Right hindlimb (tissue), 1 donor: ENCODE measurements around the gene CARD9.
"Not testable (repeated sequence)": the region's sequence is repeated elsewhere in the genome, so short reads cannot be mapped to it uniquely, and the experiment has no call there.

ENCODE experiments used
- DNase-seq: peaks from one replicate; pipeline ENCODE4 v3.0.0-alpha.2; 2018

Gene CARD9

DNA sequence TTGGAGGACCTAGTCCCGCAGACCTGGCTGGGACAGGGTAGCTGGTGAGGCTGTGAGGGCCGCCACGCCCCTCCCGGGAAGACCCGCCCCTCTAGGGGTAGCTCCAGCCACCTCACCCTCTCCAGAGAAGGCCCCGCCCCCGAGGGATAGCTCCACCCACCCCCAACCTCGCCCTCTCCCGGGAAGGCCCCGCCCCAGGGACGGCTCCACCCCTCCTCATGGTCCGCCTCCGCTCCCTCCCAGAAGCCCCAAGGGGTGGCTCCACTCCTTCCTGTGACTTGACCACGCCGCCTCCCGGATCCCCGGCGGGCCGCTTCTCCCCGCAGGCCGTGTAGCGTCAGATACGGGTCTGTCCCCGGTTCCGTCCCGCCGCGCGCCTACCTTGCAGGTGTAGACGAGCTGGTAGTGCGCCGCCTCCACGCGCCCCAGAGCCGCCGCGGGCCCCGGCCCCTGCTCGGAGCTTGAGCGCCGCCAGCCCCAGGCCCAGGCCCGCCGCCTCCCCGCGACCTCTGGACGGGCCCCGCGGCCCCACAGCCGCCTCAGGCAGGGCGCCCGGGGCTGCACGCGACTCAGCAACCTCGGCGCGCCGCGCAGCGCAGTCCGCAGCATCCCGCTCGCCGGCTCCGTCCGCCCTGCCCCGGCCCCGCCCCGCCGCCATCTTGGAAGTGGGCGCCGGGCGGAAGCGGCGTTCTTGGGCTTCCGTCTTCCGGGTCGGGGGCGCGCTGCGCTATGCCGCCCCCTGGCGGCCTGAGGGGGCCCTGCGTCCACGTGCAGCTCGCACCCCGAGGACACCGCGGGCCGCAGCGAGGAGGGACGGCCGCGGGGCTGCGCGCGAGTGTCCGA lies 10.1 kb downstream of the CARD9 start, which contains the start of gene DNLZ:
TSS of gene DNLZ (minus strand) at position 639 of the 843 bp plus-strand sequence. CDS start at position 609, 30 bp downstream.
- DNase-seq: peak; percentile 96

DNA sequence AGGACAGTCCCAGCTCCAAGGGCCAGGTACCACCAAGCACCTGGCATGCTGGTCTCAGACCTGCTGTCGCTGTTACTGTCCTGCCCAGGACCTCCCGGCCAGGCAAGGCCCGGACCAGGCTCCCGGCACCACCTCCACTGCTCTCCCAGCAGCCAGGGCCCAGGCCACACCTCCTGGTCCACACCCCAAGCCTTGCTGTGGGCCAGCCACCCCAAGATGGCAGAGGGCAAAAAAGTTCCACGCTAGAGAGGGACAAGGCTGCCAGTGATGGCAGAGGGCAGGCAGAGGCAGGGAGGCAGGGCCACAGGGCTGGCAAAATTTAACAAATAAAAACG lies 11.1 kb downstream of the CARD9 start:
- DNase-seq: no peak

- DNase-seq: no peak
These were observed 11.6 kb downstream of the CARD9 start for GRCh38 chr9:136361754-136362449.

GRCh38 chr9:136361047-136361753 lies 12.3 kb downstream of the CARD9 start:
- no peak for DNase-seq

DNA sequence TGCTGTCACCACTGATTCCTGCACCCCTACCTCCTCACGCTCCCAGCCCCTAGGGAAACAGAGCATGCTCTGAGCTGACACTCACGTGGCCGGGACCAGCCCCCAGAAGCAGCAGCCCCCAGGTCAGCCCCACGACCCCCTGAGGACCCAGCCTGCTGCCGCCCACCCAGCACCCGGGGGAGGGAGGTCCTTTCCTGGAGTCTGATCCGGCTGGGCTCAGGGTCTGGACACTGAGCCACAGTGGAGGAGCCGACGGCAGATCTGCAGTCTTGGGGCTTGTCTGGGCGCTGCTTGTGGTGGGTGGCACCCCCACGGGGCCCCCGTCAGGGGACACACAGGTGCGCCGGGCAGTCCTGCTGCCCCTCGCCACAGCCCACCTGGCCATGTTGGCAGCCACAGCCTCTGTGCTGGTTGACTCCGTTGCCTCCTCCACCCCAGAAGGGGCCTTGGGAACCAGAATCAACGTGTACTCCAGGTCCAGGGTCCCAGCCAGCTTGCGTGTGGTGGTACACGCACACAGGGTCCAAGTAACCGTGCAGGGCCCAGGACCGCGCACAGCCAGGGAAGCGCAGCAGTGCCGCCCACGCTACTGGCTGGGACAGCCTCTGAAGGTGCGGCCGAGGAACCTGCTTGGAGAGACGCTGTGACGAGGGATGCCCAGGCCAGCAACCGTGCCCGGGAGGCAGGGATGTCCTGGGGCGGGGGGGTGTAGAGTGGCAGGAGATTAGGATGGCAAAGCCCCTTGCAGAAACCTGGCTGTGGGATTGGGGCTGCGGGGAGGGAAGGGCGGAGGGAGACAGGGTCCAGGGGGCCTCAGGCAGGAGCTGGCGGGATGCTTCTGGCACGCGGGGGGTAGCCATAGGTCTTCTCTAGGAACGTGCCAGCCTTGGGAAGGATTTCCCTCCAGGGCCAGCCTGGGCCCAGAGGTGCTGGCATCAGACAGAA lies 13.4 kb downstream of the CARD9 start:
- DNase-seq: no peak

DNA sequence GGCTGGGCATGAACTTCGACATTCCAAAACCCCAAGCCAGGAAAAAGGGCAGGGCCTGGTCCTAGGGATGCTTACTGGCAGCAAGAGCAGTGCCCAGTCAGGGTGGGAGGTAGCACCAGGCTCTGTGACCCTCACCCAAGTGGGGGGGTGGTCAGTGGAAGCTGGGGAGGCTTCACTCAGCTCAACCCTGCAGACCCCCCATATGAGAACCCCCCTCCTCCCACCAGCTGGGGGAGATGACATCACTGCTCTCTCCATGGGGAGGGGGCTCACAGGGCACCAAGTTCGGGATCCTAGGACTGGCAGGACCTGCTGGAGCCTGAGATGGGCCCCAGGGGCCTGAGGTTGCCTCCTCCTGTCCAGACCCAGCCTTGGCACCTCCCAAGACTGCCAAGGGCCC lies 14.6 kb downstream of the CARD9 start:
- DNase-seq: no peak

DNA sequence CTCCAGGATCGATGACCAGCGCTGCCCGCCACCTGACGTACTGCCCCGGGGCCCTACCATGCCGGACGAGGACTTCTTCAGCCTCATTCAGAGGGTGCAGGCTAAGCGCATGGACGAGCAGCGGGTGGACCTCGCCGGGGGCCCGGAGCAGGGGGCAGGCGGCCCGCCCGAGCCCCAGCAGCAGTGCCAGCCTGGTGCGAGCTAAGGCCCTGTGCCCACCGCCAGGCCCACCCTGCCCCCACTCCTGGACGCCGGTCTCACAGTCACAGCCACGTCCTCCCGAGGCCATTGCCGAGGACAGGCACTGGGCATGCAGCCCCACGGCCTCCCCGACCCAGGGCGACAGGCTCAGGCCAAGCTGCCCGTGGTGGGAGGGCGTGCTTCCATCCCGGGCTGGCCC lies 15.5 kb downstream of the CARD9 start:
- no peak for DNase-seq

GRCh38 chr9:136357202-136357725 lies 16.2 kb downstream of the CARD9 start:
- DNase-seq: no peak

DNA sequence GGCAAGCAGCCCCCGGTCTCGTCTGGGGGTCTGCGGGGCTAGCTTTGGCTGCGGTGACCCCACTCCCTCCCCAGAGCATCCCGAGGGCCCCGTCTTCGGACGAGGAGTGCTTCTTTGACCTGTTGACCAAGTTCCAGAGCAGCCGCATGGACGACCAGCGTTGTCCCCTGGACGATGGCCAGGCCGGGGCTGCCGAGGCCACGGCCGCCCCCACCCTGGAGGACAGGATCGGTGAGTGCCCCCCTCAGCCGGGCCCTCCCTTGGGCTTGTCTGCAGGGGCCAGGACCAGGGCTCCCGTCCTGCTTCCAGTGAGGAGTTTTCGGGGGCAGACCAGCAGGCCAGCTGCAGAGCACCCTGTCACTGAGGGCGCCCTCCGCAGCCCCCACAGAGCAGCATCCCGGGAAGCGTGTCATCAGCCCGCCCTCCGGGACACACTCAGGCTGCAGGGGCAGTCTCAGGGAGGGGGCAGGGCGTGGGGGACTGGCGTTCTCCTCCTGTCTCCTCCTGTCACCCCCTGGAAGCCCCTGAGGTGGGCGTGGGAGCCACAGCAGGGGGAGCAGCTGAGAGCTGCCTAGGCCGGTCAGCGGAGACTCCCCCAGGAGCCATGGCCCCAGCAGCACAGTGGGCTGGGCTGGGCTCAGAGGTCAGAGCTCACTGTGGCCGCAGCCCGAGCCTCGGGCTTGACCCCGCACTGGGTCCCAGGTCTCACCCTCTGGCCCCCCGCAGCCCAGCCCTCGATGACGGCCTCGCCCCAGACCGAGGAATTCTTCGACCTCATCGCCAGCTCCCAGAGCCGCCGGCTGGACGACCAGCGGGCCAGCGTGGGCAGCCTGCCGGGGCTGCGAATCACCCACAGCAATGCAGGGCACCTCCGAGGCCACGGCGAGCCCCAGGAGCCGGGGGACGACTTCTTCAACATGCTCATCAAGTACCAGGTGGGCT lies 17.6 kb downstream of the CARD9 start:
- DNase-seq: no peak

GRCh38 chr9:136354592-136355085 lies 18.8 kb downstream of the CARD9 start:
- DNase-seq: no peak

DNA sequence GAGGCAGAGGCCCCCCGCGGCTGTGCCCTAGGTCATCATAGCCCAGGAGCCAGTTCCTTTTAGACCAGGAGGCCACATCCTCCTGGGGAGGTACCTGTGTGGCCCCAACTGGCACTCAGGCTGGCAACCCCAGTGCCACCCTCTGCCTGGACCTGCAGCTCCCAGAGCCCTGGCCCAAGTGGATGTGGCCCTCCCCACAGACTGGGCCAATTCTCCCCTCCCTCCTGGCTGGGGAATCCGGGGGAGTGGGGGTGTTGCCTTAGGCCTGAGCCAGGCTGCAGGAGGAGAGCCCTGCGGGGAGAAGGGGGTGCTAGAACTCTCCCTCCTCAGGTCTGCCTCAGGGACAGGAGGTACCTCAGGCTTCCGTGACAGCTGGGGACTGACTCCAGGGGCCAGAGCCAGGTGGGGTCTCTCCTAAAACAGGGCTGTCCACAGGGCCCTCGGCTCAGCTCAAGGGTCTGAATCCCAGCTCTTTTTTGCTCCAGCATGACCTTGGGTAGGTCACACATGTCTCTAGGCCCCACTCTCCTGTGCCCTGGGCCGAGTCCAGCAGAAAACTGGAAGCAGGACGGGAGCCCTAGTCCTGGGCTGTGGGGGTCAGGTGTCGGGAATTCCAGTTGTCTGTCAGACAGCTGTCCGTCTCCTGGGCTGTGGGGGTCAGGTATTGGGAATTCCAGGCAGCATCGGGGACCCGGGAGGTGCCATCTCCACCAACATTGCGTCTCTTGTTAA lies 19.5 kb downstream of the CARD9 start:
- no peak for DNase-seq

DNA sequence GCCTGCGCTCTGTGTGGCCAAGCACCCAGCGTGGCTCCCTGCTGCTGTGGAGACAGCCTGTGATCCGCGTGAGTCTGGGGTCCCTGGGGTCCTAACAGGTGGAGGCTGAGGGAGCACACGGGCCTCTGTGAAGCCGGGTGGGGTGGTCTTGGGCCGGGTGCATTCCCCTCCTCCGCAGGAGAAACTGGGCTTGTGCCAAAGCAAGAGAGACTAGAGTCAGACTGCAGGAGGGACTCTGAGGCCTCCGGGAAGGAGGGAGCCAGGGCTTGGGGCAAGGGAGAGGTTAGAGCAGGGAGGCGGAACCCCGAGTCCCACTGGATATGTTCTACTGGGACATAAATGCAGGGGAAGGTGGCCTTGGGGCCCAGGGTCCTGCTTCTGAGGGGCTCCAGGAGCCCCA lies 20.4 kb downstream of the CARD9 start:
- no peak for DNase-seq

- DNase-seq: no peak
These were observed 20.8 kb downstream of the CARD9 start for GRCh38 chr9:136352682-136353081.

GRCh38 chr9:136351868-136352267 lies 21.6 kb downstream of the CARD9 start:
- not testable (repeated sequence) for DNase-seq

GRCh38 chr9:136351252-136351800 lies 22.1 kb downstream of the CARD9 start:
- no peak for DNase-seq

DNA sequence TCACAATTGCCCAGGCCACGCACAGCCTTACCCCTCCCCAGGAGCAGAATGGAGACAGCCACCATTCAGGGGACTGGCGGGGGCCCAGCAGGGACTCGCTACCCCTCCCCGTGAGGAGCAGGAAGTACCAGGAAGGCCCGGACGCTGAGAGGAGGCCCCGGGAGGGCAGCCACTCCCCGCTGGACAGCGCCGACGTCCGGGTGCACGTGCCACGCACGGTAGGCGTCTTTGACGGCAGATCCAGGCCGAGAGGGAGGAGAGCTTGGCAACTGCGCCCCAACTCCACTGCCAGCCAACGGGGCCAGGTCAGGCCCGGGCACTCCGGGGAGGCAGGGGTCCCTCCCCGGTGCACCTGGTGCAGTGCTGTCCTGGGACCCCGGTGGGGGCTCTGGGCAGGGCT lies 23.9 kb downstream of the CARD9 start:
- DNase-seq: no peak

GRCh38 chr9:136348691-136349090 lies 24.8 kb downstream of the CARD9 start:
- DNase-seq: no peak

- DNase-seq: no peak
These were observed 25.8 kb downstream of the CARD9 start for GRCh38 chr9:136347472-136348256.

- DNase-seq: no peak
These were observed 26.5 kb downstream of the CARD9 start for GRCh38 chr9:136346927-136347465.
